T-helper 17 cell (primary cell): ENCODE measurements around the gene SAV1. TPM values are rescaled to one million over a fixed set of nuclear protein-coding genes. Genes with fewer than 3 reads are reported as not detected.
"Not testable (repeated sequence)": the region's sequence is repeated elsewhere in the genome, so short reads cannot be mapped to it uniquely, and the experiment has no call there.

Experiments
- ATAC-seq: fragments of 150-1000 bp; cut with Tn5 transposase; 2 replicates; pipeline ENCODE4 v1.10.0; 2021; ENCODE audit warnings: mild to moderate bottlenecking, moderate library complexity
- DNase-seq, 3 donors: peaks; one replicate each; pipeline versions ENCODE4 v3.0.0 to v3.0.0-alpha.2; 2020 to 2021
- H3K9me3 ChIP-seq: one replicate; pipeline ENCODE4 v1.7.0; 2013; ENCODE audit warnings: low read length, mild to moderate bottlenecking; ENCODE audit not compliant: control insufficient read depth, poor library complexity, severe bottlenecking
- H3K27ac Mint-ChIP-seq: one replicate; pipeline ENCODE4 v1.8.0; 2022; ENCODE audit warnings: mild to moderate bottlenecking, moderate library complexity, mixed read lengths
- H3K27me3 Mint-ChIP-seq: one replicate; pipeline ENCODE4 v1.8.0; 2022; ENCODE audit warnings: mixed read lengths
- H3K36me3 Mint-ChIP-seq: one replicate; pipeline ENCODE4 v1.8.0; 2022; ENCODE audit warnings: low read depth, mixed read lengths
- H3K4me1 Mint-ChIP-seq: one replicate; pipeline ENCODE4 v1.8.0; 2022; ENCODE audit warnings: mild to moderate bottlenecking, mixed read lengths
- H3K4me3 Mint-ChIP-seq: one replicate; pipeline ENCODE4 v1.8.0; 2022; ENCODE audit warnings: mild to moderate bottlenecking, moderate library complexity, mixed read lengths
- total RNA-seq, 4 donors: library from RNA in 2 of 4; stranded (reverse) in 2 of 4; gene quantifications; one replicate each; pipeline ENCODE4 v1.2.3 and lab custom pipeline; 2022 to 2026

Gene SAV1
- total RNA-seq, 2 donors from 2014 or later = 8.1 to 18.5 TPM

- no peak for DNase-seq
- peaks cover 2% of the 10 kb centered on the region for H3K36me3 Mint-ChIP-seq
- H3K4me1 Mint-ChIP-seq = peaks cover 6% of the 10 kb centered on the region
- H3K9me3 ChIP-seq = no peaks in the 10 kb centered on the region
- H3K27me3 Mint-ChIP-seq = no peaks in the 10 kb centered on the region
- peak overlapping the region; percentile 56 for H3K27ac Mint-ChIP-seq
- no peak for ATAC-seq
- H3K4me3 Mint-ChIP-seq = no peak overlapping the region
These were observed 8.9 kb upstream of the SAV1 start for GRCh38 chr14:50676814-50677516.

- H3K4me3 Mint-ChIP-seq = no peak overlapping the region
- ATAC-seq (no peak), DNase-seq (no peak)
- H3K36me3 Mint-ChIP-seq = peaks cover 2% of the 10 kb centered on the region
- no peaks in the 10 kb centered on the region for H3K27me3 Mint-ChIP-seq
- H3K27ac Mint-ChIP-seq = no peak overlapping the region
- no peaks in the 10 kb centered on the region for H3K9me3 ChIP-seq
- H3K4me1 Mint-ChIP-seq = peaks cover 6% of the 10 kb centered on the region
These were observed 7.5 kb upstream of the SAV1 start for GRCh38 chr14:50675597-50675996.

GRCh38 chr14:50670866-50671256 lies 2.8 kb upstream of the SAV1 start:
- Mint-ChIP-seq H3K27me3 (no peaks in the 10 kb centered on the region), H3K4me3 (no peak overlapping the region), H3K36me3 (no peaks in the 10 kb centered on the region), H3K27ac (no peak overlapping the region), H3K4me1 (peaks cover 10% of the 10 kb centered on the region)
- no peaks in the 10 kb centered on the region for H3K9me3 ChIP-seq
- ATAC-seq (no peak), DNase-seq (no peak)

GRCh38 chr14:50670196-50670865 lies 2.2 kb upstream of the SAV1 start:
- Mint-ChIP-seq H3K4me3 (no peak overlapping the region), H3K27ac (no peak overlapping the region), H3K36me3 (no peaks in the 10 kb centered on the region), H3K4me1 (peaks cover 10% of the 10 kb centered on the region), H3K27me3 (no peaks in the 10 kb centered on the region)
- H3K9me3 ChIP-seq = no peaks in the 10 kb centered on the region
- no peak for DNase-seq
- ATAC-seq = no peak

- Mint-ChIP-seq H3K4me1 (peaks cover 10% of the 10 kb centered on the region), H3K27me3 (no peaks in the 10 kb centered on the region), H3K4me3 (no peak overlapping the region), H3K36me3 (no peaks in the 10 kb centered on the region), H3K27ac (no peak overlapping the region)
- ATAC-seq (no peak), DNase-seq (no peak)
- H3K9me3 ChIP-seq = no peaks in the 10 kb centered on the region
These were observed 1.4 kb upstream of the SAV1 start for GRCh38 chr14:50669441-50669986.

GRCh38 chr14:50668826-50669143 lies 679 bp upstream of the SAV1 start:
- DNase-seq (no peak), ATAC-seq (peak; percentile 2)
- peaks cover 11% of the 10 kb centered on the region for H3K4me1 Mint-ChIP-seq
- H3K27me3 Mint-ChIP-seq = no peaks in the 10 kb centered on the region
- H3K4me3 Mint-ChIP-seq = no peak overlapping the region
- no peak overlapping the region for H3K27ac Mint-ChIP-seq
- H3K36me3 Mint-ChIP-seq = peaks cover 3% of the 10 kb centered on the region
- H3K9me3 ChIP-seq = no peaks in the 10 kb centered on the region

- DNase-seq = peak in 1 of 3 donors; percentile 13
- peaks cover 8% of the 10 kb centered on the region for H3K36me3 Mint-ChIP-seq
- peaks cover 13% of the 10 kb centered on the region for H3K4me1 Mint-ChIP-seq
- H3K4me3 Mint-ChIP-seq = no peak overlapping the region
- peak; percentile 70 for ATAC-seq
- no peaks in the 10 kb centered on the region for H3K27me3 Mint-ChIP-seq
- peak overlapping the region; percentile 85 for H3K27ac Mint-ChIP-seq
- H3K9me3 ChIP-seq = no peaks in the 10 kb centered on the region
These were observed 466 bp downstream of the SAV1 start for GRCh38 chr14:50667684-50667995.

GRCh38 chr14:50666772-50667683 lies 1.1 kb downstream of the SAV1 start:
- no peaks in the 10 kb centered on the region for H3K9me3 ChIP-seq
- Mint-ChIP-seq H3K27ac (peak overlapping the region; percentile 85), H3K4me3 (no peak overlapping the region), H3K4me1 (peaks cover 13% of the 10 kb centered on the region), H3K27me3 (no peaks in the 10 kb centered on the region), H3K36me3 (peaks cover 8% of the 10 kb centered on the region)
- no peak for DNase-seq
- peak; percentile 56 for ATAC-seq

GRCh38 chr14:50665300-50665699 lies 2.8 kb downstream of the SAV1 start:
- not testable (repeated sequence) for DNase-seq, H3K36me3 Mint-ChIP-seq, H3K27me3 Mint-ChIP-seq, H3K9me3 ChIP-seq, H3K27ac Mint-ChIP-seq, ATAC-seq, H3K4me3 Mint-ChIP-seq
- H3K4me1 Mint-ChIP-seq = peaks cover 17% of the 10 kb centered on the region

- Mint-ChIP-seq H3K4me1 (peaks cover 20% of the 10 kb centered on the region), H3K36me3 (peaks cover 10% of the 10 kb centered on the region)
- H3K4me3 Mint-ChIP-seq, ATAC-seq, H3K27ac Mint-ChIP-seq, H3K9me3 ChIP-seq, H3K27me3 Mint-ChIP-seq, DNase-seq: not testable (repeated sequence)
These were observed 3.5 kb downstream of the SAV1 start for GRCh38 chr14:50664579-50664978.

GRCh38 chr14:50659327-50659974 lies 8.7 kb downstream of the SAV1 start:
- no peaks in the 10 kb centered on the region for H3K9me3 ChIP-seq
- DNase-seq = no peak
- H3K4me1 Mint-ChIP-seq = peaks cover 16% of the 10 kb centered on the region
- no peak overlapping the region for H3K27ac Mint-ChIP-seq
- no peak overlapping the region for H3K4me3 Mint-ChIP-seq
- peaks cover 10% of the 10 kb centered on the region for H3K36me3 Mint-ChIP-seq
- no peaks in the 10 kb centered on the region for H3K27me3 Mint-ChIP-seq
- no peak for ATAC-seq

GRCh38 chr14:50658203-50658602 lies 9.9 kb downstream of the SAV1 start:
- no peaks in the 10 kb centered on the region for H3K27me3 Mint-ChIP-seq
- no peak overlapping the region for H3K27ac Mint-ChIP-seq

GRCh38 chr14:50657753-50658152 lies 10.4 kb downstream of the SAV1 start:
- no peaks in the 10 kb centered on the region for H3K9me3 ChIP-seq
- Mint-ChIP-seq H3K4me3 (no peak overlapping the region), H3K36me3 (peaks cover 3% of the 10 kb centered on the region), H3K27ac (no peak overlapping the region), H3K27me3 (no peaks in the 10 kb centered on the region), H3K4me1 (peaks cover 16% of the 10 kb centered on the region)
- DNase-seq = no peak
- ATAC-seq = no peak

More at GRCh38 chr14:50658203-50658602, 9.9 kb downstream of the SAV1 start:
- Mint-ChIP-seq H3K36me3 (peaks cover 4% of the 10 kb centered on the region), H3K4me3 (no peak overlapping the region), H3K4me1 (peaks cover 16% of the 10 kb centered on the region)
- no peaks in the 10 kb centered on the region for H3K9me3 ChIP-seq
- DNase-seq (no peak), ATAC-seq (no peak)
